Astrocyte (in vitro differentiated cells and primary cell): Measurements from ENCODE around the gene GPI. TPM values are rescaled to one million over a fixed set of nuclear protein-coding genes. Genes with fewer than 3 reads are reported as not detected.

Source experiments
- DNase-seq: peaks from one replicate; pipeline ENCODE4 v3.0.0-alpha.2; 2010; ENCODE audit warnings: low read depth
- FAIRE-seq: peaks from 2 replicates; lab custom pipeline; 2011; peaks lifted over from hg19 to GRCh38; lab: Jason Lieb, UNC
- H2AFZ ChIP-seq: 2 replicates; pipeline ENCODE4 v1.6.0; 2012; ENCODE audit warnings: low read depth, low read length, inconsistent platforms
- H3K27ac ChIP-seq: 2 replicates; pipeline ENCODE4 v1.5.1; 2011; ENCODE audit warnings: low read depth, low read length, inconsistent platforms
- H3K27me3 ChIP-seq: 2 replicates; pipeline ENCODE4 v1.6.0; 2011; ENCODE audit warnings: low read length, inconsistent platforms; ENCODE audit not compliant: insufficient read depth
- H3K36me3 ChIP-seq: 2 replicates; pipeline ENCODE4 v1.5.1; 2011; ENCODE audit warnings: low read length, inconsistent platforms; ENCODE audit not compliant: insufficient read depth
- H3K4me1 ChIP-seq: 2 replicates; pipeline ENCODE4 v1.5.1; 2011; ENCODE audit warnings: low read length, inconsistent platforms; ENCODE audit not compliant: insufficient read depth
- H3K4me2 ChIP-seq: 2 replicates; pipeline ENCODE4 v1.6.0; 2012; ENCODE audit warnings: low read length, inconsistent platforms
- H3K4me3 ChIP-seq: 2 replicates; pipeline ENCODE4 v1.5.1; 2011; ENCODE audit warnings: low read depth, mild to moderate bottlenecking, low read length, inconsistent platforms; ENCODE audit not compliant: insufficient read depth
- H3K79me2 ChIP-seq: 2 replicates; pipeline ENCODE4 v1.6.0; 2012; ENCODE audit warnings: mild to moderate bottlenecking, low read length, inconsistent platforms; ENCODE audit not compliant: insufficient read depth
- H3K9ac ChIP-seq: 2 replicates; pipeline ENCODE4 v1.6.0; 2012; ENCODE audit warnings: mild to moderate bottlenecking, low read length, inconsistent platforms
- H3K9me3 ChIP-seq: 2 replicates; pipeline ENCODE4 v1.5.1; 2012; ENCODE audit warnings: low read depth, mild to moderate bottlenecking, low read length, inconsistent platforms; ENCODE audit not compliant: insufficient read depth
- H4K20me1 ChIP-seq: 2 replicates; pipeline ENCODE4 v1.6.0; 2012; ENCODE audit warnings: low read length, inconsistent platforms; ENCODE audit not compliant: insufficient read depth
- H3K27ac Mint-ChIP-seq: one replicate; pipeline ENCODE4 v1.8.0; 2021; ENCODE audit warnings: mild to moderate bottlenecking, mixed read lengths; ENCODE audit not compliant: unreplicated experiment
- H3K27me3 Mint-ChIP-seq: one replicate; pipeline ENCODE4 v1.8.0; 2021; ENCODE audit warnings: low read depth, mixed read lengths; ENCODE audit not compliant: unreplicated experiment
- H3K36me3 Mint-ChIP-seq: one replicate; pipeline ENCODE4 v1.8.0; 2021; ENCODE audit warnings: low read depth, mixed read lengths; ENCODE audit not compliant: unreplicated experiment
- H3K4me1 Mint-ChIP-seq: one replicate; pipeline ENCODE4 v1.8.0; 2021; ENCODE audit warnings: low read depth, mixed read lengths; ENCODE audit not compliant: unreplicated experiment
- H3K4me3 Mint-ChIP-seq: one replicate; pipeline ENCODE4 v1.8.0; 2021; ENCODE audit warnings: mild to moderate bottlenecking, moderate library complexity, mixed read lengths; ENCODE audit not compliant: unreplicated experiment
- H3K9me3 Mint-ChIP-seq: one replicate; pipeline ENCODE4 v1.8.0; 2021; ENCODE audit warnings: mild to moderate bottlenecking, mixed read lengths; ENCODE audit not compliant: unreplicated experiment
- EZH2 ChIP-seq: IDR thresholded peaks from 2 replicates; pipeline ENCODE4 v1.6.1; 2012; ENCODE audit warnings: mild to moderate bottlenecking, low read length, inconsistent platforms; ENCODE audit not compliant: insufficient read depth
- total RNA-seq: library from RNA; stranded (reverse); gene quantifications from 2 replicates; pipeline ENCODE4 v1.2.1, GENCODE V29; 2021
- TF ChIP-seq, protein P1 (sequence below): IDR thresholded peaks from 2 replicates; pipeline ENCODE4 v1.5.1; 2011; ENCODE audit warnings: low read depth, mild to moderate bottlenecking, inconsistent platforms, low read length, moderate library complexity; ENCODE audit not compliant: insufficient read depth

Gene GPI
- total RNA-seq, 1 donor from 2014 or later, result 249 TPM

DNA sequence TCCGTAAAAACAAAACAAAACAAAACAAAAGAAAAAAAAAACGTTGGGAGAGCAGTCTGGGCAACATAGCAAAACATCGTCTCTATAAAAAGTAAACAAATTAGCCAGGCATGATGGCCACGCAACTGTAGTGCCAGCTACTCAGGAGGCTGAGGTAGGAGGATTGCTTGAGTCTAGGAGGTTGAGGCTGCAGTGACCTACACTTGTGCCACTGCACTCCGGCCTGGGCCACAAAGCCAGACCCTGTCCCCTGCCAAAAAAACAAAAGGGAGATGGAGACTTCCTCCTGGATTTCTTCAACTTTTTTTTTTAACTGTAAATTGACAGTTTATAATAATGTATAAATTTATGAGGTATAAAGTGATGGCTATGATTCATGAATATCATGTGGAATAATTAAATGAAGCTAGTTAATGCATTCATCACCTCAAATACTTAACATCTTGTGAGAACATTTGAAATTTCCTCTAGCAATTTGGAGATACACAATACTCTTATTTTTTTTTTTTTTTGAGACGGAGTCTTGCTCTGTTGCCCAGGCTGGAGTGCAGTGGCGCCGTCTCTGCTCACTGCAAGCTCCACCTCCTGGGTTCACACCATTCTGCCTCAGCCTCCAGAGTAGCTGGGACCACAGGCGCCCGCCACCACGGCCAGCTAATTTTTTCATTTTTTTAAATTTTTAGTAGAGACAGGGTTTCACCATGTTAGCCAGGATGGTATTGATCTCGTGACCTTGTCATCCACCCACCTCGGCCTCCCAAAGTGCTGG is 41.1 kb downstream of the GPI start:
- Histone ChIP-seq H3K79me2 (peaks cover 7% of the 10 kb centered on the region), H3K27ac (no peak overlapping the region), H3K4me2 (no peak overlapping the region), H3K36me3 (no peaks in the 10 kb centered on the region), H3K4me1 (peaks cover 2% of the 10 kb centered on the region), H4K20me1 (no peaks in the 10 kb centered on the region), H3K4me3 (no peak overlapping the region), H2AFZ (no peak overlapping the region), H3K27me3 (no peaks in the 10 kb centered on the region), H3K9ac (no peak overlapping the region), H3K9me3 (no peaks in the 10 kb centered on the region)
- FAIRE-seq (no peak), DNase-seq (no peak)
- Mint-ChIP-seq H3K36me3 (peaks cover 6% of the 10 kb centered on the region), H3K27ac (no peak overlapping the region), H3K4me3 (peak overlapping the region; percentile 45), H3K4me1 (no peaks in the 10 kb centered on the region), H3K27me3 (no peaks in the 10 kb centered on the region), H3K9me3 (no peaks in the 10 kb centered on the region)
- TF ChIP-seq, protein P1, sequence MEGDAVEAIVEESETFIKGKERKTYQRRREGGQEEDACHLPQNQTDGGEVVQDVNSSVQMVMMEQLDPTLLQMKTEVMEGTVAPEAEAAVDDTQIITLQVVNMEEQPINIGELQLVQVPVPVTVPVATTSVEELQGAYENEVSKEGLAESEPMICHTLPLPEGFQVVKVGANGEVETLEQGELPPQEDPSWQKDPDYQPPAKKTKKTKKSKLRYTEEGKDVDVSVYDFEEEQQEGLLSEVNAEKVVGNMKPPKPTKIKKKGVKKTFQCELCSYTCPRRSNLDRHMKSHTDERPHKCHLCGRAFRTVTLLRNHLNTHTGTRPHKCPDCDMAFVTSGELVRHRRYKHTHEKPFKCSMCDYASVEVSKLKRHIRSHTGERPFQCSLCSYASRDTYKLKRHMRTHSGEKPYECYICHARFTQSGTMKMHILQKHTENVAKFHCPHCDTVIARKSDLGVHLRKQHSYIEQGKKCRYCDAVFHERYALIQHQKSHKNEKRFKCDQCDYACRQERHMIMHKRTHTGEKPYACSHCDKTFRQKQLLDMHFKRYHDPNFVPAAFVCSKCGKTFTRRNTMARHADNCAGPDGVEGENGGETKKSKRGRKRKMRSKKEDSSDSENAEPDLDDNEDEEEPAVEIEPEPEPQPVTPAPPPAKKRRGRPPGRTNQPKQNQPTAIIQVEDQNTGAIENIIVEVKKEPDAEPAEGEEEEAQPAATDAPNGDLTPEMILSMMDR, result no peak
- TF ChIP-seq EZH2, result no peak

DNA sequence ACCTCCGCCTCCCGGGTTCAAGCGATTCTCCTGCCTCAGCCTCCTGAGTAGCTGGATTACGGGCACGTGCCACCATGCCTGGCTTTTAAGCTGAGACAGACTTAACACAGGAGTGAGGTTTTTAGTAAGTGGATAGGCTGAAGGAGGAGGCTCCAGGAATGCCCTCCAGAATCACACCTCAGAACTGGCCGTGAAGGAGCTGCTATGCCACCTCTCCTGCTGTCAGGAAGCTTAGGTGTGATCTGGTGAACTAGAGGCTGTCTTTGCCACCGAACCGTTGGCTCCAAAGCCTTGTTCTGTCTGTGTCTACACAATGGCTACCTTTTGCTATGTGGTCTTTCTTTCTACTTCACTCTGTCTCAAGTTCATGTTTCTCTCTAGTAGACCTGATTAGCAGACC is 43.4 kb downstream of the GPI start:
- FAIRE-seq (no peak), DNase-seq (no peak)
- Mint-ChIP-seq H3K4me1 (no peaks in the 10 kb centered on the region), H3K27ac (no peak overlapping the region), H3K27me3 (no peaks in the 10 kb centered on the region), H3K36me3 (peaks cover 4% of the 10 kb centered on the region), H3K9me3 (no peaks in the 10 kb centered on the region), H3K4me3 (no peak overlapping the region)
- Histone ChIP-seq H3K4me3 (no peak overlapping the region), H3K4me1 (peaks cover 2% of the 10 kb centered on the region), H3K79me2 (peaks cover 7% of the 10 kb centered on the region), H3K36me3 (no peaks in the 10 kb centered on the region), H3K9ac (no peak overlapping the region), H2AFZ (no peak overlapping the region), H3K27me3 (no peaks in the 10 kb centered on the region), H3K9me3 (no peaks in the 10 kb centered on the region), H3K4me2 (no peak overlapping the region), H3K27ac (no peak overlapping the region), H4K20me1 (no peaks in the 10 kb centered on the region)
- no peak for TF ChIP-seq EZH2
- TF ChIP-seq, protein P1, result no peak
